ENCODE results near the gene MBNL3. TPM values are rescaled to one million over a fixed set of nuclear protein-coding genes. Genes with fewer than 3 reads are reported as not detected.
"Not testable (repeated sequence)": the region's sequence is repeated elsewhere in the genome, so short reads cannot be mapped to it uniquely, and the experiment has no call there.

The MBNL3 gene
- polyA plus RNA-seq, 1 donor, result 16.4 TPM

DNA sequence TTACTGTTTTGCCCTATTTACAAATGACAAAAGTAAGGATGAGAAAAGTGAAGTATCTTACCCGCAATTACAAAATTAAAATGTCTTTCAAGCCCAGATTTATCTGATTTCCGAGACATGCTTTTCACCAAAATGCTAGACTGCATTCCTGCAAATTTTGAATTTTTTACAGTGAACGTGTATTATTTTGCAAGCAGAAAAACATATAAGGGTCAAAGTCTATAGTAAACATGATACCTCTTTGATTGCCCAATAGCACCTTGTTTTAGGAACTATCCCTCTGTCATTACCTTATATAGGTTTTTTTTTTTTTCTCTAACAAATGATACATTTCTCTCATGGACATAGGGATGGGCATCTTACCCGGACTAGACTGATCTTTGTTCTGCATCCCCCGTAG, 135.4 kb downstream of the MBNL3 start:
- no peak for DNase-seq
- Histone ChIP-seq H3K4me3 (ENCODE audit: low read length) (no peak overlapping the region), H3K4me1 (ENCODE audit: control insufficient read depth, insufficient read depth, low read length) (no peaks in the 10 kb centered on the region), H3K9me3 (ENCODE audit: control insufficient read depth, low read depth, low read length) (no peaks in the 10 kb centered on the region), H3K36me3 (ENCODE audit: control insufficient read depth, insufficient read depth, low read length) (no peaks in the 10 kb centered on the region), H3K27ac (ENCODE audit: low read length) (no peak overlapping the region), H3K27me3 (ENCODE audit: control insufficient read depth, insufficient read depth, low read length) (no peaks in the 10 kb centered on the region)
- WGBS (ENCODE audit: insufficient coverage, low lambda C conversion rate), result no CpG with 5 or more reads among the region's 5 CpGs

DNA sequence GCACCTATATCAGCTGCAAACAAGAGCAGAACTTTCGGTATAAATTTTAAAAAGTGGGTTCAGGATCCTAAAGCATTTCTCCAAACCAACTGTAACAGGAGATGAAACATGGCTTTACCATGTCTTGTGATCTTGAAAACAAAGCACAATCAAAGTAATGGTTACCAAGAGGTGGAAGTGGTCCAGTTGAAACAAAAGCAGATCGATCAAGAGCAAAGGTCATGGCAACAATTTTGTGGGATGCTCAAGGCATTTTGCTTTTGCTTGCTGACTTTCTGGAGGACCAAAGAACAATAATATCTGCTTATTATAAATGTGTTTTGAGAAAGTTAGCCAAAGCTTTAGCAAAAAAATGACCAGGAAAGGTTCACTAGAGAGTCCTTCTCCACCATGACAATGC, 152.7 kb downstream of the MBNL3 start:
- WGBS (ENCODE audit: insufficient coverage, low lambda C conversion rate), result 100% methylated on average over 1 of the region's 2 CpGs
- no peak overlapping the region for H3K4me3 ChIP-seq (ENCODE audit: low read length)
- DNase-seq, result no peak
- no peaks in the 10 kb centered on the region for H3K36me3 ChIP-seq (ENCODE audit: control insufficient read depth, insufficient read depth, low read length)
- no peaks in the 10 kb centered on the region for H3K4me1 ChIP-seq (ENCODE audit: control insufficient read depth, insufficient read depth, low read length)
- H3K27ac ChIP-seq (ENCODE audit: low read length), result no peak overlapping the region
- H3K9me3 ChIP-seq (ENCODE audit: control insufficient read depth, low read depth, low read length), result no peaks in the 10 kb centered on the region
- H3K27me3 ChIP-seq (ENCODE audit: control insufficient read depth, insufficient read depth, low read length), result no peaks in the 10 kb centered on the region

DNA sequence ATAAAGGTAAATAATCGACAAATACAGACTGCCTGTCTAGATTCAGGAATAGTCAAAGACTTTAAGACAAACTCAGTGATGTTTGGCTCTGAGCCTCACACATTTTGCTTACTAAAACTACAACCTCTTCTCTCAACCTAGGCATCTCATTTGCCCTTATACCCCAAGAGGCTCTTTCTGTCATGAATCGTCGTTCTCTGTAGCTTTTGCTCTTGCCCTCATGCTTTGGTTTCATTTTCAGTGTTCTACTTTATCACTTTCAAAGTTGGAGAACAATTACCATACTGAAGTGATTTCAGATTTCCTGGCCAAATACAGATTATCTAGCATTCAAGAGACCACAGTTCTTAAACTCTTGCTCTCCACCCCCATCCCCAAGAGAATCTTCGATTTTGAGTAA, 155.5 kb downstream of the MBNL3 start:
- H3K4me3 ChIP-seq (ENCODE audit: low read length), result no peak overlapping the region
- H3K9me3 ChIP-seq (ENCODE audit: control insufficient read depth, low read depth, low read length), result no peaks in the 10 kb centered on the region
- no peak for DNase-seq
- H3K36me3 ChIP-seq (ENCODE audit: control insufficient read depth, insufficient read depth, low read length), result no peaks in the 10 kb centered on the region
- H3K27ac ChIP-seq (ENCODE audit: low read length), result no peak overlapping the region
- WGBS (ENCODE audit: insufficient coverage, low lambda C conversion rate), result 100% methylated on average over 1 of the region's 4 CpGs
- no peaks in the 10 kb centered on the region for H3K27me3 ChIP-seq (ENCODE audit: control insufficient read depth, insufficient read depth, low read length)
- no peaks in the 10 kb centered on the region for H3K4me1 ChIP-seq (ENCODE audit: control insufficient read depth, insufficient read depth, low read length)

DNA sequence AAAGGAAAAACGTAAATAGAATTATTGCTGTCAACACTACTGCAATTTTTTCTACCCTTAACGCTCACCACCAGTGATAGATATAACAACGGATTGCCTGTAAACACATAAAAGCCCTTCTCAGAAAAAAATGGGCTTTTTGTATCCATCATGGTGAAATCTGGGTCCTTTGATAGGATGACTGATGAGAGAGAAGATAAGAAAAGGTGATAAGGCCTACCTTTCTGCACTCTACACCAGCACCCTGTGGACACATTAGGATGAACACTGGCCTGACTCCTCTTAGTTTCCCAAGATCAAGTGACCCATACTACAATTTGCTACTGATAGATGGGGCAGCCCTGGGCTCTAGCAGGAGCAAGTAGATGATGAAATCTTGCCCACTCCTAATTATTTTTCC, 157.3 kb downstream of the MBNL3 start:
- Histone ChIP-seq H3K27ac (ENCODE audit: low read length) (no peak overlapping the region), H3K4me3 (ENCODE audit: low read length) (no peak overlapping the region), H3K9me3 (ENCODE audit: control insufficient read depth, low read depth, low read length) (no peaks in the 10 kb centered on the region), H3K4me1 (ENCODE audit: control insufficient read depth, insufficient read depth, low read length) (no peaks in the 10 kb centered on the region), H3K36me3 (ENCODE audit: control insufficient read depth, insufficient read depth, low read length) (no peaks in the 10 kb centered on the region), H3K27me3 (ENCODE audit: control insufficient read depth, insufficient read depth, low read length) (no peaks in the 10 kb centered on the region)
- WGBS (ENCODE audit: insufficient coverage, low lambda C conversion rate), result no CpG with 5 or more reads among the region's 3 CpGs
- no peak for DNase-seq

DNA sequence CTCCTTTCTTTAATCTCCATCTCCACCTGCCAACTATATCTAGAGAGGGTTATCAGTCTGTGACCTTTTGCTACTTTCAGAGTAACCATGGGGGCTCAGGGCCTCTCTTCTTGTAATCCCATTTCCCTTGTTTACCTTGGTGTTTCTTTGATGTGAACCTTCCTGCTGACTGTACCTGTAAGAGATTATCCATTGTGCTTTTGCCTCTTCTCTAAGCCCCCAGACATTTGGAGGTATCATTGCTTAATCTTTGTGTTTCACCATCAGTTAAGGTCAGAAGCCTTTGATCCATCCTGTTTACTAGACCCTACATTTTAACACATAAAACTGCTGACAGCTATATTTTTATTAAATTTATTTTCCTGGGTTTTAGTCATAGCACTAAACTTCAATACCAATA, 157.8 kb downstream of the MBNL3 start:
- Histone ChIP-seq H3K27ac (ENCODE audit: low read length) (no peak overlapping the region), H3K9me3 (ENCODE audit: control insufficient read depth, low read depth, low read length) (no peaks in the 10 kb centered on the region), H3K27me3 (ENCODE audit: control insufficient read depth, insufficient read depth, low read length) (no peaks in the 10 kb centered on the region), H3K36me3 (ENCODE audit: control insufficient read depth, insufficient read depth, low read length) (no peaks in the 10 kb centered on the region), H3K4me3 (ENCODE audit: low read length) (no peak overlapping the region), H3K4me1 (ENCODE audit: control insufficient read depth, insufficient read depth, low read length) (no peaks in the 10 kb centered on the region)
- no peak for DNase-seq

DNA sequence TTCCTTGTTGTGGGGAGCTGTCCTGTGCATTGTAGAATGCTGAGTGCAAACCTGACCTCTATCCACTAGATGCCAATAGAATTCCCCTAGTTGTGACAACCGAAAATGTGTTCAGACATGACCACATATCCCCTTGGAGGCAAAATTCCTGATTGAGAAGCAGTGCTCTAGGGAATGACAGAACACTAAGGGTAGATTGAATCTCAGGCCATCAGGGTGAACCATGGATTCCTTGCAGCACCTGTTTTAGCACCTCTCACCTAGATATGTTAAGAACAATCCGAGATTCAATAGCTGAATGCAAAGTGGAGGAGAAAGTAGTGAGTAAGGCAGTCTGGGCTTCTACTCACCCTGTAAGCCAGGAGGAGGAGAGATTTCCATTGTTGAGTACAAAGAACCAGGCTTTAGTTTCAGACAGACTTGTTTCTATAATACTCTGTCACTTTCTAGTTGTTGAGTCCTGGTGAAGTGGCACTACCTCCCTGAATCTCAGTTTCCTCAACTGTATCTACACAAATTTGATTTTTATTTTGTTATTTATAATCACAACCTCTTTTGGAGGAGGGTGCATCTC, 158.6 kb downstream of the MBNL3 start:
- H3K4me1 ChIP-seq (ENCODE audit: control insufficient read depth, insufficient read depth, low read length), result no peaks in the 10 kb centered on the region
- WGBS (ENCODE audit: insufficient coverage, low lambda C conversion rate), result no CpG with 5 or more reads among the region's 2 CpGs
- H3K9me3 ChIP-seq (ENCODE audit: control insufficient read depth, low read depth, low read length), result no peaks in the 10 kb centered on the region
- H3K4me3 ChIP-seq (ENCODE audit: low read length), result no peak overlapping the region
- no peaks in the 10 kb centered on the region for H3K27me3 ChIP-seq (ENCODE audit: control insufficient read depth, insufficient read depth, low read length)
- no peak for DNase-seq
- H3K36me3 ChIP-seq (ENCODE audit: control insufficient read depth, insufficient read depth, low read length), result no peaks in the 10 kb centered on the region
- no peak overlapping the region for H3K27ac ChIP-seq (ENCODE audit: low read length)

DNA sequence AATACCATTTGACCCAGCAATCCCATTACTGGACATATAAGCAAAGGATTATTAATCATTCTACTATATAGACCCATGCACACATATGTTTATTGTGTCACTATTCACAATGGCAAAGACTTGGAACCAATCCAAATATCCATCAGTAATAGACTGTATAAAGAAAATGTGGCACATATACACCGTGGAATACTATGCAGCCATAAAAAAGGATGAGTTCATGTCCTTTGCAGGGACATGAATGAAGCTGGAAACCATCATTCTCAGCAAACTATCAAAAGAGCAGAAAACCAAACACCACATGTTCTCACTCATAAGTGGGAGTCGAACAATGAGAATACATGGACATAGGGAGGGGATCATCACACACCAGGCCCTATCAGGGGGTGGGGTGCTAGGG, 161.9 kb downstream of the MBNL3 start:
- H3K4me1 ChIP-seq (ENCODE audit: control insufficient read depth, insufficient read depth, low read length); DNase-seq; H3K4me3 ChIP-seq (ENCODE audit: low read length); H3K9me3 ChIP-seq (ENCODE audit: control insufficient read depth, low read depth, low read length); H3K27me3 ChIP-seq (ENCODE audit: control insufficient read depth, insufficient read depth, low read length); H3K27ac ChIP-seq (ENCODE audit: low read length); H3K36me3 ChIP-seq (ENCODE audit: control insufficient read depth, insufficient read depth, low read length): not testable (repeated sequence)
- WGBS (ENCODE audit: insufficient coverage, low lambda C conversion rate), result no CpG with 5 or more reads among the region's 2 CpGs
